GM19099 (cell line): ENCODE measurements around the gene CTRL.

Experiments
- POLR2A ChIP-seq: IDR thresholded peaks from 3 replicates; pipeline ENCODE4 v1.6.1; 2011; ENCODE audit warnings: low read depth; ENCODE audit not compliant: insufficient read length; ENCODE audit errors: extremely low read depth

Gene CTRL

GRCh38 chr16:67897231-67897630 lies 34.4 kb downstream of the CTRL start:
- no peak for TF ChIP-seq POLR2A

GRCh38 chr16:67893743-67894399 lies 37.8 kb downstream of the CTRL start:
- no peak for TF ChIP-seq POLR2A

GRCh38 chr16:67892899-67893742 lies 38.5 kb downstream of the CTRL start, which contains the start of gene PSKH1:
Gene PSKH1 (plus strand): TSS chr16:67893254. CDS start chr16:67908750, 15,496 bp downstream.
- TF ChIP-seq POLR2A, result peak; percentile 85

GRCh38 chr16:67892375-67892774 lies 39.3 kb downstream of the CTRL start:
- TF ChIP-seq POLR2A, result no peak

- no peak for TF ChIP-seq POLR2A
These were observed 43.3 kb downstream of the CTRL start for GRCh38 chr16:67888331-67888730.

- no peak for TF ChIP-seq POLR2A
These were observed 45.3 kb downstream of the CTRL start for GRCh38 chr16:67886387-67886786.

GRCh38 chr16:67885976-67886375 lies 45.7 kb downstream of the CTRL start:
- TF ChIP-seq POLR2A, result no peak

- TF ChIP-seq POLR2A, result no peak
These were observed 46.1 kb downstream of the CTRL start for GRCh38 chr16:67885545-67885944.

- TF ChIP-seq POLR2A, result no peak
These were observed 47.0 kb downstream of the CTRL start, which contains the start of gene NRN1L for GRCh38 chr16:67884684-67885083. Gene NRN1L (plus strand): TSS chr16:67884885. CDS start chr16:67884904, 19 bp downstream.

- TF ChIP-seq POLR2A, result no peak
These were observed 47.8 kb downstream of the CTRL start for GRCh38 chr16:67883872-67884261.

GRCh38 chr16:67883146-67883871 lies 48.4 kb downstream of the CTRL start:
- TF ChIP-seq POLR2A, result no peak

- TF ChIP-seq POLR2A, result no peak
These were observed 49.1 kb downstream of the CTRL start for GRCh38 chr16:67882374-67883145.

- no peak for TF ChIP-seq POLR2A
These were observed 50.0 kb downstream of the CTRL start for GRCh38 chr16:67881621-67882161.

- TF ChIP-seq POLR2A, result no peak
These were observed 51.1 kb downstream of the CTRL start for GRCh38 chr16:67880584-67880983.

GRCh38 chr16:67879936-67880335 lies 51.7 kb downstream of the CTRL start:
- no peak for TF ChIP-seq POLR2A
